ENCODE results near the gene PTGDS. TPM values are rescaled to one million over a fixed set of nuclear protein-coding genes. Genes with fewer than 3 reads are reported as not detected.

PTGDS gene
- total and polyA plus RNA-seq, 2 donors (not counting 1 experiment from before 2014, with no cell fraction given): 0.13 TPM; not detected in 1

- no peak overlapping the region for H2AFZ ChIP-seq (ENCODE audit: insufficient read depth, low read depth, low read length, poor library complexity, severe bottlenecking)
- DNase-seq (no peak), ATAC-seq (ENCODE audit: low read depth) (no peak)
- no peak overlapping the region for H3K4me3 ChIP-seq (ENCODE audit: control extremely low read depth in 1 of 5, extremely low read depth in 1 of 5, insufficient read depth in 1 of 5, low read depth in 2 of 5, low read length in 4 of 5)
- H4K20me1 ChIP-seq (ENCODE audit: control insufficient read depth, insufficient read depth, low read length, poor library complexity, severe bottlenecking): peaks cover 65% of the 10 kb centered on the region
- CTCF ChIA-PET: no interaction called here
- POLR2A ChIA-PET: no interaction called here
- H3K36me3 ChIP-seq (replicated peaks in 1 of 2; ENCODE audit: control extremely low read depth in 1 of 2, control insufficient read depth in 1 of 2, extremely low read depth in 1 of 2, insufficient read depth in 2 of 2, low read length in 1 of 2): peaks cover 2 to 36% of the 10 kb centered on the region in 2 experiments
- H3K4me2 ChIP-seq (replicated peaks; ENCODE audit: low read depth, low read length, poor library complexity, severe bottlenecking): no peak overlapping the region
- no peaks in the 10 kb centered on the region for H3K27me3 ChIP-seq (replicated peaks in 1 of 4; ENCODE audit: control extremely low read depth in 1 of 4, control insufficient read depth in 3 of 4, insufficient read depth in 4 of 4, low read length in 3 of 4)
- Mint-ChIP-seq H3K9me3 (ENCODE audit: insufficient read depth) (no peaks in the 10 kb centered on the region), H3K4me3 (no peak overlapping the region), H3K27ac (no peak overlapping the region), H3K4me1 (peaks cover 6% of the 10 kb centered on the region), H3K27me3 (no peaks in the 10 kb centered on the region)
- intact Hi-C loops (cut with micrococcal nuclease): no loop called here
- H3K27ac ChIP-seq (ENCODE audit: low read length in 2 of 2): no peak overlapping the region
- peaks cover 6 to 18% of the 10 kb centered on the region in 2 donors for H3K4me1 ChIP-seq (ENCODE audit: control insufficient read depth in 2 of 2, insufficient read depth in 2 of 2, low read length in 2 of 2)
- no peaks in the 10 kb centered on the region for H3K9me3 ChIP-seq (ENCODE audit: control extremely low read depth in 1 of 3, control insufficient read depth in 2 of 3, insufficient read depth in 1 of 3, low read length in 2 of 3)
- 98% methylated on average over 42 of the region's 42 CpGs for WGBS (ENCODE audit: insufficient coverage)
- no peak for TF ChIP-seq EZH2 (IDR thresholded peaks at IDR 0.05; ENCODE audit: borderline replicate concordance, insufficient read depth, low read depth, low read length, poor library complexity, severe bottlenecking)
- TF ChIP-seq, protein P1, sequence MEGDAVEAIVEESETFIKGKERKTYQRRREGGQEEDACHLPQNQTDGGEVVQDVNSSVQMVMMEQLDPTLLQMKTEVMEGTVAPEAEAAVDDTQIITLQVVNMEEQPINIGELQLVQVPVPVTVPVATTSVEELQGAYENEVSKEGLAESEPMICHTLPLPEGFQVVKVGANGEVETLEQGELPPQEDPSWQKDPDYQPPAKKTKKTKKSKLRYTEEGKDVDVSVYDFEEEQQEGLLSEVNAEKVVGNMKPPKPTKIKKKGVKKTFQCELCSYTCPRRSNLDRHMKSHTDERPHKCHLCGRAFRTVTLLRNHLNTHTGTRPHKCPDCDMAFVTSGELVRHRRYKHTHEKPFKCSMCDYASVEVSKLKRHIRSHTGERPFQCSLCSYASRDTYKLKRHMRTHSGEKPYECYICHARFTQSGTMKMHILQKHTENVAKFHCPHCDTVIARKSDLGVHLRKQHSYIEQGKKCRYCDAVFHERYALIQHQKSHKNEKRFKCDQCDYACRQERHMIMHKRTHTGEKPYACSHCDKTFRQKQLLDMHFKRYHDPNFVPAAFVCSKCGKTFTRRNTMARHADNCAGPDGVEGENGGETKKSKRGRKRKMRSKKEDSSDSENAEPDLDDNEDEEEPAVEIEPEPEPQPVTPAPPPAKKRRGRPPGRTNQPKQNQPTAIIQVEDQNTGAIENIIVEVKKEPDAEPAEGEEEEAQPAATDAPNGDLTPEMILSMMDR (IDR thresholded peaks at IDR 0.05): no peak
- H3K9ac ChIP-seq (ENCODE audit: low read length): no peak overlapping the region
- H3K79me2 ChIP-seq (ENCODE audit: control insufficient read depth, insufficient read depth, low read length): peaks cover 22% of the 10 kb centered on the region
Observed at GRCh38 chr9:136940526-136941230, 36.6 kb upstream of the PTGDS start.

- CTCF ChIA-PET: no interaction called here
Observed at GRCh38 chr9:136941231-136942111, 35.8 kb upstream of the PTGDS start.

More at GRCh38 chr9:136941231-136942111, 35.8 kb upstream of the PTGDS start:
- Mint-ChIP-seq H3K4me1 (peaks cover 6% of the 10 kb centered on the region), H3K27ac (no peak overlapping the region), H3K9me3 (ENCODE audit: insufficient read depth) (no peaks in the 10 kb centered on the region), H3K27me3 (no peaks in the 10 kb centered on the region), H3K4me3 (no peak overlapping the region)
- Histone ChIP-seq H3K27me3 (replicated peaks in 1 of 4; ENCODE audit: control extremely low read depth in 1 of 4, control insufficient read depth in 3 of 4, insufficient read depth in 4 of 4, low read length in 3 of 4) (no peaks in the 10 kb centered on the region), H3K9me3 (ENCODE audit: control extremely low read depth in 1 of 3, control insufficient read depth in 2 of 3, insufficient read depth in 1 of 3, low read length in 2 of 3) (no peaks in the 10 kb centered on the region), H3K4me3 (ENCODE audit: control extremely low read depth in 1 of 5, extremely low read depth in 1 of 5, insufficient read depth in 1 of 5, low read depth in 2 of 5, low read length in 4 of 5) (no peak overlapping the region), H3K79me2 (ENCODE audit: control insufficient read depth, insufficient read depth, low read length) (peaks cover 22% of the 10 kb centered on the region), H2AFZ (ENCODE audit: insufficient read depth, low read depth, low read length, poor library complexity, severe bottlenecking) (no peak overlapping the region), H3K4me2 (replicated peaks; ENCODE audit: low read depth, low read length, poor library complexity, severe bottlenecking) (no peak overlapping the region), H3K9ac (ENCODE audit: low read length) (no peak overlapping the region), H3K4me1 (ENCODE audit: control insufficient read depth in 2 of 2, insufficient read depth in 2 of 2, low read length in 2 of 2) (peaks cover 6 to 18% of the 10 kb centered on the region in 2 donors), H3K27ac (ENCODE audit: low read length in 2 of 2) (no peak overlapping the region), H4K20me1 (ENCODE audit: control insufficient read depth, insufficient read depth, low read length, poor library complexity, severe bottlenecking) (peaks cover 64% of the 10 kb centered on the region), H3K36me3 (replicated peaks in 1 of 2; ENCODE audit: control extremely low read depth in 1 of 2, control insufficient read depth in 1 of 2, extremely low read depth in 1 of 2, insufficient read depth in 2 of 2, low read length in 1 of 2) (peaks cover 2 to 36% of the 10 kb centered on the region in 2 experiments)
- POLR2A ChIA-PET: no interaction called here
- ATAC-seq (ENCODE audit: low read depth) (no peak), DNase-seq (no peak)
- intact Hi-C loops (cut with micrococcal nuclease): no loop called here
- no peak for TF ChIP-seq EZH2 (IDR thresholded peaks at IDR 0.05; ENCODE audit: borderline replicate concordance, insufficient read depth, low read depth, low read length, poor library complexity, severe bottlenecking)
- TF ChIP-seq, protein P1 (IDR thresholded peaks at IDR 0.05): no peak
- 98% methylated on average over 53 of the region's 55 CpGs for WGBS (ENCODE audit: insufficient coverage)

Data from B cell (primary cell).